ENCODE measurements around the gene GPC5. TPM values are rescaled to one million over a fixed set of nuclear protein-coding genes. Genes with fewer than 3 reads are reported as not detected.

The GPC5 gene
- total RNA-seq, 1 experiment from 2014 or later = not detected

GRCh38 chr13:92029641-92030040 is 631.2 kb downstream of the GPC5 start:
- Histone ChIP-seq H3K27me3 (no peaks in the 10 kb centered on the region), H3K36me3 (no peaks in the 10 kb centered on the region), H3K4me3 (no peak overlapping the region), H3K9me3 (no peaks in the 10 kb centered on the region)
- DNase-seq = no peak

GRCh38 chr13:92038905-92039304 is 640.5 kb downstream of the GPC5 start:
- H3K4me3 ChIP-seq = no peak overlapping the region
- H3K36me3 ChIP-seq = no peaks in the 10 kb centered on the region
- no peak for DNase-seq
- no peaks in the 10 kb centered on the region for H3K9me3 ChIP-seq
- no peaks in the 10 kb centered on the region for H3K27me3 ChIP-seq

DNA sequence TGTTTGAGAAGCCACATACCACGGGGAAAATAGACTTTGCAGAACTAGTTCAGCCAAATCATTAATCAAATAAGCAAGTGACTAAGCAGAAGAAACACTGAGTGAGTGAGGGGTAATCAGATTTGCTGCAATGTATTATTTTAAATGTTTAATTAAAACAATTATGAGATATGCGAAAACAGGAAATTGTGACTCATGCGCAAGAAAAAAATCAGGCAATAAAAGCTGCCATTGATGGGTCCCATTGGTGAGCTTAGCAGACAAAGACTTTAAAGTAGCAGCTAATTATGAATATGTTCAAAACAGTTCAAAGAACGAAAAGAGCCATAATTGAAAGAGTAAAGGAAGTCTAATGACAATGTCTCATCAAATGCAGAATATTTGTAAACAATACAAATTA is 644.1 kb downstream of the GPC5 start:
- no peaks in the 10 kb centered on the region for H3K9me3 ChIP-seq
- DNase-seq = no peak
- H3K36me3 ChIP-seq = no peaks in the 10 kb centered on the region
- no peaks in the 10 kb centered on the region for H3K27me3 ChIP-seq
- H3K4me3 ChIP-seq = no peak overlapping the region

DNA sequence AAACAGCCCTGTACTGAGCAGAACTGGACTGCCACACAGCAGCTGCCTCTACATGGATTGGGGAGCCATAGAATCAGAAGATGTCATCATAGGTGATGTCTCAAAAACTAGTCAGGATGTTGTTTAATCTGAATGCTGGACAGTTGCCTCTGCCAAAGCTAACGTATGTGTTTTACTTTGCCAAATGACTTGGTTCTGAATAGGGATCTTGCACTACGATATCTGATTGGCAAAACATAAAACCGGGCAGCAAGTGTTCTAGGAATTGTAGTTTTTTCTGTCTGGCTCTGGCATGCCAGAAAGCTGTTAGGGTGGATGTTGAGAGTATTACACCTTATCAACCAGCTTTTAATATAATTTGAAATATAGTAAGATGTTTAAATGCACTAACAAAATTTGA is 645.9 kb downstream of the GPC5 start:
- no peaks in the 10 kb centered on the region for H3K36me3 ChIP-seq
- no peak overlapping the region for H3K4me3 ChIP-seq
- H3K9me3 ChIP-seq = no peaks in the 10 kb centered on the region
- no peak for DNase-seq
- H3K27me3 ChIP-seq = no peaks in the 10 kb centered on the region

DNA sequence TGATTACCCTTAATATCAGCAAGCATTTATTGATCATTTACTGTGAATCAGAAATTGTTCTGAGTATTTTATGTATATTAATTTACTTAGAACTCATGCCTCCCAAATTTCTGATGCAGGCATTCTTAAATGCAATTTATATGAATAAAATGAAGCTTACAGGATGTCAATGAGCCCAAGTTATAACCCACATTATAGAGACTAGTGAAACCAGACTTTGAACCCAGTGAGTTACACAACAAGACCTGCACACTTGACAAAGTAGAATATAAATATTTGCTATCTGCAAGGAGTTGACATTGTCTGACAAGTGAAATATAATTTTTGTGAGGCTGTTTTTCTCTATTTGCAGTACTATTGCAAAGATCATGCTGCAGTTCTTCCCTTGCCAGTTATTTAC is 656.0 kb downstream of the GPC5 start:
- Histone ChIP-seq H3K4me3 (no peak overlapping the region), H3K9me3 (no peaks in the 10 kb centered on the region), H3K36me3 (no peaks in the 10 kb centered on the region), H3K27me3 (no peaks in the 10 kb centered on the region)
- no peak for DNase-seq

DNA sequence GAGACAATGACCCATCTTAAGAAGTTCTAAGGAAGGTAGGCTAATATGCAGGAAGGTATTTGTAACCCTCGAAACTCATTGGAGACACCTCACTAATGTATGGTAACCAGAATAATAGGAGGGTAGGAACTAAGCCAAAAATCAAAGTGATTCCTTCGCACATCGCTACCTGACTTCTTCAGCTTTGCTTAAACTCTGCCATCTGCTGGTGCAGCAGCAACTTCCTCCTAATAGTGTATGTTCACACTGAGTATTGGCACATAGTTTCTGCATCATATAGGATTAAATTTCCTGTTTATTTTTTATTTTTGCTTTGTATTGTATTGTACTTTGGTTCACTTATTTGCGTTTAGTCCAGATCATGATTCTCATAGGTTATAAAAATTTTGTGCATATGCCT is 676.2 kb downstream of the GPC5 start:
- DNase-seq = peak; percentile 8
- Histone ChIP-seq H3K4me3 (no peak overlapping the region), H3K9me3 (no peaks in the 10 kb centered on the region)

DNA sequence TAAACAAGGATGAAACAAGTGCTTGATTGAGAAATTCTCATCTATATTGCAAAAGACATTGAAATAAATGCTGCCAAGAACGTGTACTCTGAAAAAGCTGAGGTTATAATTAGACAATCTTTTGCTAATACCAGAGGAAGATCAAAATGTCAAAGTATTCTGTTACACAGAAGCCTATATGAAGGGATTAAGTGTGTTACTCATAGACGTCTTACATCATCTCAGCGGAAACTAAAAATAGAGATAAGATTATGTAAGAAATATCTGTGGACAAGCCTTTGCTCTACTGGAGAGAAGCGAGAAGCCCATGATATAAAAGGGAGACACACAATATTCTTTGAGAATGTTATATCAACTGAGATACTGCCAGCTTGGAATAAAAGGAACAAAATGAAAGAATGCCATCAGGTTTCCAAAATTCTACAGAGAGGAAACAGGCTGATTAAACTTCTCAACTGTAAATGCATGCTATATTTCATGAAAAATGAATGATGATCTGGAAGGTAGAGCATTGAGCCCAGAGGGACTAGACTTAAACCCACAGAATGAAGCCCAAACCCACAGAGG is 699.0 kb downstream of the GPC5 start:
- no peaks in the 10 kb centered on the region for H3K27me3 ChIP-seq
- H3K4me3 ChIP-seq = no peak overlapping the region
- H3K36me3 ChIP-seq = no peaks in the 10 kb centered on the region
- no peak for DNase-seq
- no peaks in the 10 kb centered on the region for H3K9me3 ChIP-seq

More for the DNA sequence above, 676.2 kb downstream of the GPC5 start:
- H3K27me3 ChIP-seq = no peaks in the 10 kb centered on the region
- no peaks in the 10 kb centered on the region for H3K36me3 ChIP-seq

DNA sequence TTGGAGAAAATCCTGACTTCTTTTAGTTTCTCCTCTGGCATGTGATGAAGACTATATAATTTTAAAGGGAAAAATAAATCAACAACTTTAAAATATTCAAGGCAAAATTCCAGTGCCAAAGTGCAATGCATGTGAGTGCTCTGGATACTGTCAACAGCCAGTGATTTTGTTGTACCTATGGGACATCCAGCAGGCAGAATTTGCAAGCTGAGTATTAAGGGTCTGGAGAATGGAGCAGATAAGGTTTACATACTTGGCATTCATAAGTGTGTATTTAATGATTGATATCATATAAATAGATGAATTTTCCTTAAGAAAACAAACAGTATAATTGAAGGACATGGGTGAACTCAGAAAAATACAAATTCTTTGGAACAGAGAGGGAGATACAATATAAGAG is 703.4 kb downstream of the GPC5 start:
- H3K9me3 ChIP-seq = no peaks in the 10 kb centered on the region
- H3K4me3 ChIP-seq = no peak overlapping the region
- no peaks in the 10 kb centered on the region for H3K27me3 ChIP-seq
- H3K36me3 ChIP-seq = no peaks in the 10 kb centered on the region
- no peak for DNase-seq

GRCh38 chr13:92103689-92104153 is 705.3 kb downstream of the GPC5 start:
- H3K9me3 ChIP-seq = no peaks in the 10 kb centered on the region
- DNase-seq = no peak
- H3K27me3 ChIP-seq = no peaks in the 10 kb centered on the region
- H3K36me3 ChIP-seq = no peaks in the 10 kb centered on the region
- H3K4me3 ChIP-seq = no peak overlapping the region

DNA sequence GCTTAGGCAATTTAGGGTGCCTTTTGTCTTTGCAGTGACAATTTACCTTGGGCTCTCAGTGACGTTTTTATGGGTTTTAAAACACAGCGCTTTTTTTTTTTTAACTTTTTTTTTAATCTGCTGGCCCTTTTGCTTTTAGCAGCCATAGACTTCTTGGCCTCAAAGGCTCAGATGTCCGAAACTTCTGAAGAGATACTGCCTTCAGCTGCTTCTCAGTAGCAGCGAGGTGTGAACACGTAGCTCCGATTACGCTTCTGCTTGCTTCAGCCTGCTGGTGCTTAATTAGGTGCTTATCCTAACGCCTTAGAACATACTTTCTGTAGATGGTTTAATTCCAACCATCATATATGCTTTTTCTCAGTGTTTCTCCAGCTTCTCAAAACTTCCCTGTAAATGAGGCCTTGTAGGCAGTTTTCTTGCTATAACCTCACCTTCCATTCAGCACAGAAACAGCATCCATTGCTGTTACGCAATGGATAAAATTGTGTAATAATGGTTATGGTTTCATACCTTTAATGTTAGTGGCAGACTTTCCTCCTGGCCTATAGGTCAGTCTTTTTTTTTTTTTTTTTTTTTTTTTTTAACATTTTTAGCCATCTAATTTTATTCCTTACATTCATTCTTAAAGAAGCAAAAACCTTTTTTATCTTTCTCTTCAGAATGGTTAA is 723.9 kb downstream of the GPC5 start:
- no peak for DNase-seq

GRCh38 chr13:92126399-92126798 is 728.0 kb downstream of the GPC5 start:
- Histone ChIP-seq H3K36me3 (no peaks in the 10 kb centered on the region), H3K27me3 (no peaks in the 10 kb centered on the region), H3K9me3 (no peaks in the 10 kb centered on the region), H3K4me3 (no peak overlapping the region)
- no peak for DNase-seq

More for the DNA sequence above, 723.9 kb downstream of the GPC5 start:
- H3K4me3 ChIP-seq = no peak overlapping the region
- no peaks in the 10 kb centered on the region for H3K27me3 ChIP-seq
- H3K36me3 ChIP-seq = no peaks in the 10 kb centered on the region
- no peaks in the 10 kb centered on the region for H3K9me3 ChIP-seq

- no peaks in the 10 kb centered on the region for H3K36me3 ChIP-seq
- H3K4me3 ChIP-seq = no peak overlapping the region
- H3K9me3 ChIP-seq = no peaks in the 10 kb centered on the region
- DNase-seq = no peak
- H3K27me3 ChIP-seq = no peaks in the 10 kb centered on the region
These were observed 737.1 kb downstream of the GPC5 start for GRCh38 chr13:92135509-92135908.

DNA sequence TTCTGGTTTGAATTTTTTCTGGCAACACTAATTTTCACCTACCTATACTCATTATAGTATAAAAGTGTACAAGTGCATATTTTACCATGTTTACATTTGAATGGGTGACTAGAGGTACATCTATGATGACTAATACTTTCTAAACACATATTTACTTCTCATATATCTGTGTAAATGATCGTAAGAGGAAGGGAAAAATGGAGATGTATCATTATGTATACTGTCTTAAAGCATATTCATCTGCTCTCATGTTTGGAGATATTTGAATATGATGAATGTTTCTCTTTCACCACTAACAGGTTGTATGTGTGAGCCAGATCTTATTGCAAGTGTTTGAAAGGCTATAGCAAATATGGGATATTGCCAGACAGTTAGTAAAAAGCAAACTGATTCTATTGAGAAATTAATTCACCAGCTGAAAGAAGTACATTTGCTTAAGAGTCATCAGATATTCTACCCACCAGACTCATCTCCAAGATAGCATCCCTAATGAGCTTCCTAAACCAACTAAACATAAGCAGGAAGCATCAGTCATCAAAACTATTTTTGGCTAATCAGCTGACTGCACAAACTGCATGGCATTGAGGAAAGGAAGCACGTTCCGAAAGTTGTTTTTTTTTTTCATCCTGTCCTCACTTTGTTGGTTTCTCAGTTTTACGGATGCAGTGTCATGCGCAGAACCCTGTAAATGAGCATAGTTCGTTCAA is 738.2 kb downstream of the GPC5 start:
- no peaks in the 10 kb centered on the region for H3K9me3 ChIP-seq
- H3K27me3 ChIP-seq = no peaks in the 10 kb centered on the region
- no peaks in the 10 kb centered on the region for H3K36me3 ChIP-seq
- DNase-seq = no peak
- no peak overlapping the region for H3K4me3 ChIP-seq

GRCh38 chr13:92137520-92137919 is 739.1 kb downstream of the GPC5 start:
- no peak for DNase-seq
- Histone ChIP-seq H3K9me3 (no peaks in the 10 kb centered on the region), H3K27me3 (no peaks in the 10 kb centered on the region), H3K4me3 (no peak overlapping the region), H3K36me3 (no peaks in the 10 kb centered on the region)

- Histone ChIP-seq H3K36me3 (no peaks in the 10 kb centered on the region), H3K27me3 (no peaks in the 10 kb centered on the region), H3K9me3 (no peaks in the 10 kb centered on the region), H3K4me3 (no peak overlapping the region)
- no peak for DNase-seq
These were observed 745.3 kb downstream of the GPC5 start for GRCh38 chr13:92143766-92144165.

GRCh38 chr13:92150606-92151005 is 752.2 kb downstream of the GPC5 start:
- Histone ChIP-seq H3K27me3 (no peaks in the 10 kb centered on the region), H3K4me3 (no peak overlapping the region)
- DNase-seq = no peak

GRCh38 chr13:92158346-92158745 is 759.9 kb downstream of the GPC5 start:
- H3K4me3 ChIP-seq = no peak overlapping the region
- no peaks in the 10 kb centered on the region for H3K27me3 ChIP-seq
- H3K36me3 ChIP-seq = no peaks in the 10 kb centered on the region
- DNase-seq = peak; percentile 1
- H3K9me3 ChIP-seq = no peaks in the 10 kb centered on the region

More at GRCh38 chr13:92150606-92151005, 752.2 kb downstream of the GPC5 start:
- Histone ChIP-seq H3K36me3 (no peaks in the 10 kb centered on the region), H3K9me3 (no peaks in the 10 kb centered on the region)

DNA sequence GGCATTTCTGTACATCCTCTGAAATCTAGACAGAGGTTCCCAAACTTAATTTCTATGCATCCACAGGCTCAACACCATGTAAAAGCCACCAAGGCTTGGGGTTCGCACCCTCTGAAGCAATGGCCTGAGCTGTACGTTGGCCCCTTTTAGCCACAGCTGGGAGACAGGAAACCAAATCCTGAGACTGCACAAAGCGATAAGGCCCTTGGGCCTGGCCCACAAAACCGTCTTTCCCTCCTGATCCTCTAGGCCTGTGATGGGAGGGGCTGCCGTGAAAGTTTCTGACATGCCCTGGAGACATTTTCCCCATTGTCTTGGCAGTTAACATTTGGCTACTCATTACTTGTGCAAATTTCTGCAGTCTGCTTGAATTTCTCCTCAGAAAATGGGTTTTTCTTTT is 766.4 kb downstream of the GPC5 start:
- H3K27me3 ChIP-seq = no peaks in the 10 kb centered on the region
- no peaks in the 10 kb centered on the region for H3K9me3 ChIP-seq
- H3K36me3 ChIP-seq = no peaks in the 10 kb centered on the region
- DNase-seq = no peak
- H3K4me3 ChIP-seq = no peak overlapping the region

Measured in MG63 (cell line).